CD1c-positive myeloid dendritic cell (primary cell): ENCODE data around the gene GATB.
A peak's percentile ranks its signal among the peaks of the same experiment; 100 is the strongest.

Source experiments
- DNase-seq: peaks from one replicate; pipeline ENCODE4 v3.0.0-alpha.2; 2016; ENCODE audit errors: extremely low spot score

GATB gene, protein sequence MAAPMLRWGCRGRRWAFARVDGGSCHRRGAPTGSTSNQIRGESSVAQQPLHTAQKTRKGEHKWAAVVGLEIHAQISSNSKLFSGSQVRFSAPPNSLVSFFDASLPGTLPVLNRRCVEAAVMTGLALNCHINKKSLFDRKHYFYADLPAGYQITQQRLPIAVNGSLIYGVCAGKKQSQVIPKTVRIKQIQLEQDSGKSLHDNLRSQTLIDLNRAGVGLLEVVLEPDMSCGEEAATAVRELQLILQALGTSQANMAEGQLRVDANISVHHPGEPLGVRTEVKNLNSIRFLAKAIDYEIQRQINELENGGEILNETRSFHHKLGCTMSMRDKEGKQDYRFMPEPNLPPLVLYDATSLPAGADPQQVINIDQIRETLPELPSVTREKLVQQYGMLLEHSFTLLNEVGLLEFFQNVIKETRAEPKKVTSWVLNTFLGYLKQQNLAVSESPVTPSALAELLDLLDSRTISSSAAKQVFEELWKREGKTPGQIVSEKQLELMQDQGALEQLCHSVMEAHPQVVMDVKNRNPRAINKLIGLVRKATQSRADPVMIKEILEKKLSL

DNA sequence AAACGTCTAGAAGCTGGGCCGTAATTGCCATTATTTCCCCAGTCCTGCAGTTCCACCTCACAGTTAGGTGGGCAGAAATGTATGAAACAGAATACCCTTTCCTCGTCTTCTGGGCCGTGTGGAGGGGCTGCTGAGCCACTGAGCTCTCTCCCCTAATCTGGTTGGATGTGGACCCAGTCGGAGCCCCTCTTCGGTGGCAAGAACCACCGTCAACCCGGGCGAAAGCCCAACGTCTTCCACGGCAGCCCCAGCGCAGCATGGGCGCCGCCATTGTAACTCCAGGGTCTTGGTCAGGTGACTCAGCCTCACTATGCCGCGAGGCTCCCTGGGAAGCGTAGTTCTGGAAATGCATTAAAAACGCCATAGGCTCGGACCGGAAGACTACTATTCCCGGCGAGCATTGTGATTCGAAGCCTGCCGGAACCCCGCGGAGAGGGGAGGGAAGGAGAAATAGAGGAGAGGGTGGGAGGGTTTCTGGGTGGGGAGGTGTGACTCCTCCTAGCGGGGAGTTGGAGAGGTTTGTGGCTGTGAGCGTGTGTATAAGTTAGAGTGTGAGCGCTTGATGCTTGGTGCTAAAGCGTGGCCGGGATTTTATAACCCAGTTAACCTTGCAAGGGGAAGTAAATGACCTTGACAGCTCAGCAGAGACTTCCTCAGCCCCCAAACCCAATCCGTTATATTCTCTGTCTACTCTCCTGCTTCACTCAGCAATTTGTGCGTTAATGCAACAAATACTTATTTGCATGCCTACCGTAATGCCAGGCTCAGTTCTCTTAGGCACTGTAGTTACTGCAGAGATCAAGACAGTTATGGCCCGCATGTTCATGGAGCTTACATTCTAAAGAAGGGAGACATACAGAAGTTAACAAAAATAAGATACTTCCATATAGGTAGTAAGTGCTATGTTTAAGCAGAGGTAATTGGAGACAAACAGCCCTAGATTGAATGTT, at the start of gene GATB:
TSS of gene GATB (minus strand) at position 296 of the 950 bp plus-strand sequence. CDS start at position 271, 25 bp downstream.
- peak; percentile 97 for DNase-seq

DNA sequence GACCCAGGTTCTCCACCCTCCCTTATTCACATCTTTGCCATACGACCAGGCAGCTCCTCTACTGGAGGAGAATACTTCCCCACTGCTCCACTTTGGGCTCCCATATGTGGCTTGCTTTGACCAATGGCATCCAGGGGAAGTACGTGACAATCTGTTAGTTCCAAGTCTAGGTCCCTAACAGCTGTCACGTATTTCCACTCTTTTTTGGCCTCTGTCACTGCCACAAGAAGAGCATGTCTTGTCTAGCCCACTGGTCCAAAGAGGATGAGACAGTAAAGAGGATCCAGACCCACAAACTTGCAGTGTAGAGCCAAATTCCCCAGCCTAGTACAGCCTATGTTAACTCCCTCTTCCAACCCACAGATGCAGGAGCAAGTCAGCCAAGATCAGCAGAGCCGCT, 49.7 kb upstream of the GATB start:
- DNase-seq: no peak

DNA sequence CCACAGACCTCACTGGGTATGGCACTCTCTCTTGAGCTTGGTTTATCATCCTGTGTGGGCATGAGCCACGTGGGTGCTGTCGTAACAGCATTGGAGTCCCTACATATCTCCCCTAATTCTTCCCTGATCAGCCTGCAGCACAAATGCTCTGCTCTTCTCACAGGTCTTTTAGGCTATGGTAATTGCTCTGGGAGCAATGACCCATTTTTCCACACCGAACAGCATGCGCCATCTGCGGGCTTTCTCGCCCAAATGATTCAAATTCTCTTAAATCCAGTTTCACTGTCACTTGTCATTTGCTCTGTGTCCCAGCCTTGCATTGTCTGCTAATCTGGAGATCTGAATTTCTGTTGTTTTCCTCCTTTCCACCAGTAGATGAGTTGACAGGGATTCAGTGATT, 48.9 kb upstream of the GATB start:
- DNase-seq: no peak

DNA sequence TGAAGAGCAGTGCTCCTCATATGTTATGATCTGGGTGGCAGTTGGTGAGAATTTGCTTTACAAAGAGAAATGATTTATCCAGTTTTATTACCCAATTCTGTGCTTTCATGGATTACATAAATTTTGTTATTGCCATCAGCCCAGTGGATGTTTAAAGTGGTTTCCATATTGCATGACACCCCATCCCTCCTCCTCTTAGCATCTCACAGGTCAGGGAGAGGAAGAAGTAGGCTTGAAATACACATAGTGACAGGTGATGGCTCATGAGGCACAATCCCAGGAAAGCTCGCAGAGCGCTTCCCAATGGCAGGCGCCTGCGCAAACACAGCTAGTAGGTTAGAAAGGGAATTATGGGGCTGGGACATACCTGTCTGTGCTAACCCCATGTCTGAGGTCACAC, 47.7 kb upstream of the GATB start:
- no peak for DNase-seq

DNA sequence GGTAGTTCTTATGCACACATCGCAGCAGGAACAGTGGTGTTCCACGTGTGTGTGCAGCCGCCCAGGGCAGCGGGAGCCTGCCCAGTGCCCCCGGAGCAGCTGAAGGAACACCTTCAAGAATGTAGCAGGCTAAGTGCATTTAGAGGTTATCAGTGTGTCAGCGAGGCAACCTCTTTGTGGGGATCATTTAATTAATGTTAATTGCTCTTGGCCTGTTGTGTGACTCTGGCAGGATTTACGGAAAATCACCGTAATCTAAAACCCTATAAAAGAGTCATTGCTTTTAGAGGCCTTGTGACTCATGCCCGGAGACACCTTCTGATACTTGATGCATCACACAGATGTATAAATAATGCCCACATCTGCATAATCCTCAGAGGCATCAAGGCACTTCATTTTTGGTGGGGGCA, 47.3 kb upstream of the GATB start:
- no peak for DNase-seq

DNA sequence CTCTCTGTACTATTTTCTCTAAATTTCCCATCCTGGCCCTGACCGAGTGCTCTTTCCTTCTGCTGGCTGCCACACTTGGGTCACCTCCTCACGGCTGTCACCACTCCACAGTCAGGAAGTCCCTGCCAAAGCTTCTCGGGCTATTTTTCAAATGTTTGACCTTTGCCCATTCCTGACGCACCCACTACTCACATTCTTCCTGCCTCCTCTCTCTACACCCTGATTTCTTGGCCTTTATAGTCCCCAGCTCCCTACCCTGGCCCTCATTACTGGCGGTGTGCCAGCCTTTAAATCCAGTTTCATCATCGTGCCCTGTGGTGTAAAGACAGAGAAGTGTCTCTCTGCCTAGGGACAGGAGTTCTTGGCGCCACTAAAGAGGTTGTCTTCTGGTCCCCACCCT, 46.4 kb upstream of the GATB start:
- DNase-seq: no peak

DNA sequence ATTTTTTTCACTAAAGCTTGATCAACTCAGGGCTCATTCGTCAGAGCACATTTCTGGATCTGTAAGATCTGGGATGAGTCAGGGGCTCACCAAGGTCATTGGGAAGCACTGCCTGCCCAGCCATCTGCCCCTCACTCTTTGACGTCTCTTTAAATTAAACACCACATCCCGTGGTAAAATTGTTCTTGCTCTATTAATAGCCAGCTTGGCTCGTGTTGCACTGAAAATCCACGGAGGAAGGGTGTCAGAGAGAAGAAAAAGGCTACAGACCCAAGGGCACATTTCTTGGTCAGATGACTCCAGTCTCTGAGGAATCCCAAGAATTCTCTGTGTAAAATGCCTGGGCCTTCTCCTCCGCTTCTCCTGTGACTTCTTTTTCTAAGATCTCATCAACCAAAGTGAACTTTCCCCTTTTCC, 45.7 kb upstream of the GATB start:
- no peak for DNase-seq

DNA sequence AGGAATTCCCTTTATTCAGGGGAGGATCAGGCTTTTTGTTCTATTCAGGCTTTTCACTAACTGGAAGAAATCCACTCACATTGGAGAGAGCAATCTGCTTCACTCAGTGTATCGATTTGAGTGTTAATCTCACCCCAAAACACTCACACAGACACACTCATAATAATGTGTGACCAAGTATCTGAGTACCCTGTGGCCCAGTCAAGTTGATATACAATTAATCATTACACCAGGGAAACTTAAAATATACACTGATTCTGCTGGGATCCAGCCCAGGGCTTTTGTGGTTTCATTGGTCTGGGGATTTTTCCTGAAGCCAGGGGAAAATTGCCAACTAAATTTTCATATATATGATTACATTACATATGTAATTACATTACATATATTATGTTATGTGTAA, 44.0 kb upstream of the GATB start:
- DNase-seq: no peak

DNA sequence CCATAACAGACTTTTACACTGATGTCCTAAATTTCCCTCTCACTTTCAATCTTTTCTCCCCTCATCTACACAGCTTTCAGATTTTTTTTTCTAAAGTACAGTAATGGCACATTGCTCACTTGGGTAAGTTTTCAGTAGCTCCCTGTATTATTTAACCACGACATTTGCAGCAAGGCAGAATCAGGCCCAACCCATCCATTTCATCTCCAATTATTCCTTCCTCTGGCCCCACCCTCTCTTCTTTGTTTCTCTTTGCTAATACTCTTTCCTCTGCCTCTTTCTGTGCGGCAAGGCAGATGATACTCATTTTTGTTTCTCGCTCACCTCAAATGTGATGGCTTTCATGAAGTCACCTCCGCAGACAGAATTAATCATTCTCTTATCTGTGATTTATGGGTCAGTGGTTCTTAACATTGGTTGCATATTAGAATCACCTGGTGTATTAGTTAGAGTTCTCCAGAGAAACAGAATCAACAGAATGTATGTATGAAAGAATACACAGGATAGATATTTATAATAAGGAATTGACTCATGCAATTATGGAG, 43.4 kb upstream of the GATB start:
- no peak for DNase-seq

DNA sequence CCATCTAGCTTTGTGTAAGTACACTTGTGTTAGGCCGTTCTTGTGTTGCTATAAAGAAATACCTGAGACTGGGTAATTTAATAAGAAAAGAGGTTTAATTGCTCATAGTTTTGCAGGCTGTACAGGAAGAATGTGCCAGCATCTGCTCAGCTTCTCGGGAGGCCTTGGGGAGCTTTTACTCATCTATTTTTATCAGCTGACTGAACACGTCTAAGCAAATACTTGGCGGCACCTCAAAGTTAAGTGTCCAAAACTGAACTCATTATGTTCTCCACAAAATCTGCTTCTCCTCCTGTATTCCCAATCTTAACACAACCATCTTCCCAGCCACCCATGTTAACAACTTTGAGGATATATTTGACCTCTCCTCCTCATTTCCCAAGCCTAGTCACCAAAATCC, 42.4 kb upstream of the GATB start:
- no peak for DNase-seq

DNA sequence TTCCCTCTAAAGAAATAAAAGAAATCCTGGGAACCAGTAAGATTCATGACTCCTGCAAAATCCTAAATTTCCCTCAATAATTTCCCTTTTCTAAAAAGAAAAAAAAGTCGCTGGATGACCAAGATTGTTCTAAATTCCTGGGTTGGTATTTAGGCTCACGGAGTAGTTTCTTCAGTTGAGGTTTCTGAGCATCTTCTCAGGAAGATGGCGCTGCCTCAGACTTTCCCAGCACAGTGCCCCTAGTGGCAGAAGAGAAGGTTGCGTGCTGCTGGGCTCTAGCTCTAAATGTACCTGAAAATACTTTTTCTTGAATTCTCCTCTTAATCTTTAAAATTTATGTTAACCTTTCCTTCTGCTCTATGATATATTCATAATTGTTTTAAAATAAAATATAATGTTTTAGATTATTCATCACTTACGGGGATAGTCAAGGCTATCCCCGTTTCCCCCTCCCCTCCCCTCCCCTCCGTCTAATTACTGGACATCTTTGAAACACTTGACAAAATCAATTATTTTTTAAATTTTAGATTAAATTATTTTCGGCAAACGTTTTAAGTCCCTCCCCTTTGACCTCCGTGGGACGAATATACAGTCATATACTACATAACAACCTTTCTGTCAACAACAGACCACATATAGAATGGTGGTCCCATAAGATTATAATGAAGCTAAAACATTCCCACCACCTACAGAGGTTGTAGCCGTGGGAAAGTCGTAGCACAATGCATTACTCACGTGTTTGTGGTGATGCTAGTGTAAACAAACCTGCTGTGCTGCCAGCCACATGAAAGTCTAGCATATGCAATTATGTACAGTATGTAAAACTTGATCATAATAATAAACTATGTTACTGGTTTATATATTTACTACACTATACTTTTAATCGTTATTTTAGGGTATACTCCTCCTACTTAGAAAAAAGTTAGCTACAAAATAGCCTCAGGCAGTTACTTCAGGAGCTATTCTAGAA, 41.0 kb upstream of the GATB start:
- DNase-seq: peak; percentile 61

DNA sequence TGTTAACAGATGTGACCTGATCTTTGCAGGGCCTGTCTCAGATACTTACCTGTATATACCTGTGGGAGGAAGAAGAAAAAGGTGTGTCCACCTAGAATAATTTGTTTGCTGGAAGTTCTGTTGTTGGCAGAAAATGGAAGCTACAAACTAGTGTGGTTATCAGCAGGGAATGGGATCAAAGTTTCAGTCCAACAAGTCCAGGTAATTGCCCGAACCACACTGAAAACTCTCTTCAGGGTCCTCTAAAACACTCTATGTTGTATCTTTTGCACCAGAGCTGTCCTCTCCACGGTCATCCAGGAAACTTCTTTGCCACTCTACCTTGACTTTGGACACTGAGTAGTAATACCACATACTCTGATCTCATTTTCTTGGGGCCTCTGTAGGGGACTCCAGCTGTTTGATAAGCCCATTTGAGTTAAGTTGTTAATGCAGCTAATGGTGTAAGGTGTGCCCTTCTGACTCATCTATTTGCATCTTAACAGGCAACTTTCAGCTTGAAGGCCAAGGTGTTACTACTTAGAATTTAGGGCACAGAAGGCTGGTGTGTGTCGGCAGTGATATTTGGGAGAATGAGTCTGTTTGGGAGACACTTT, 38.7 kb upstream of the GATB start:
- DNase-seq: no peak

DNA sequence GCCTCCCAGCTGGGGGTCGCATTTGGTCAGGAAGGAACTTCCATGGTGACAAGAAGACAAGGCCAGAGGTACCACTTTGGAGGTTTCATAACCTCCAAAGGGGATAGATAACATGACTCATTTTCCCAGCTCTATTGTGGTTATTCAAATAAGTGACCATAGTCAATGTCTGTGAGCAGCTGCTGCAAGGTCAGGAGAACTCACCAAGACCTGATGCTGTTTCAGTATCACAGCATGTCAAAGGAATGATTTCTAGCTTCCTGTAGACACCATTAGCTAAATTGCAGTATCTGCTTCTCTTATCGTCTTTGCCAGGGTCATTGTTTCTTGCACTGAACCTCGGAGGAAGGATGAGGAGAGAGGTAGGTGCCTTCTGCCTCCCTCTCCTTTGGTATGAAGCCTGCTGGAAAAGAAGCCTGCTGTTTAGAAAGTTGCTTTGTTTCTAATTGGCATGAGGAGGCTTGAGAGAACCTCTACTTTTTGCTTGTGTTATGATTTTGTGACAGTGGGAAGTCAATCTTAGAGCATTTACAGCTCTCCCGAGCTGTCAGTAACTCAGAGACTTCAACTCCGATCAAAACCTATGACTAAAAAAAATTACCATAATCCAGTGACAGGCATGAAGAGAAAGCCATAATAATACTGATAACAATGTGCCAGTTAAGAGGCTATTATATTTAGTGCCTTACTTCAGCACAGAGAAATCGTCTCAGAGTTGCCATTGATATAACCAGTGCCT, 38.0 kb upstream of the GATB start:
- DNase-seq: no peak

DNA sequence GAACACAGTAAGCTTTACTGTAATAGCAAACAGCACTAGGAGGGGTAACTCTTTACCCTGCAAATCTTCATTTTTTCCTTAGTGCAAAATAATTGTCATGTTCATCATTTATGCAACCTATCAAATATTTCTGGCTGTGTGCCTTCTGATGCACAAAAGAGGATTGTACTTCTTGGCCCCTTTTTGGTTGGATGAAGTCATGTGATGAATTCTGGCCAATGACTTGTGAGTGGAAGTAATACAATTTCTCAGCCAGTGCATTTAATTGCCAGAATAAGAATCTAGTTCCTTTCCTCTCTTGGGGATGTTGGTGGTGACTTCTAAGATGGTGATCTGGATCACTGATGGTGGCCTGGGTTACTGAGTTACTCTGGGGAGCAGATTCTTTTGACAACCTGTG, 37.0 kb upstream of the GATB start:
- DNase-seq: no peak

DNA sequence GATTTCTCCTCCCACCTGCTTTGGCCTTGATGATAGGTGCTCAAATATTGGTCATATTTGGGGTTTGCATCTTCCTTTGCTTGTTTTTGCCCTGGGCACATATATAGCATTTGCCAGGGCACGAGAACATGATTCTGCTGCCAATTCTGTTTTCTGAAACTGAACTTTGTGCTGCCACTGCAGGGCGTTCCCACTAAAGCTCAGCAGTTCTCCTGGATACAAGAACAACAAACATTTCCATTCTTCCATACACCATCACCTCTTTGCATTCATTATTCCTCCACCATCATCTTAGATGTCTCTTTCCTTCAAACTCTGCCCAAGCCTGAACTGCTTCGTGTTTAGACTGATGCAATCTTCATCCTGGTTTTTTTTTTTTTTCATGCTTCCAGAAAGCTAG, 36.3 kb upstream of the GATB start:
- no peak for DNase-seq

DNA sequence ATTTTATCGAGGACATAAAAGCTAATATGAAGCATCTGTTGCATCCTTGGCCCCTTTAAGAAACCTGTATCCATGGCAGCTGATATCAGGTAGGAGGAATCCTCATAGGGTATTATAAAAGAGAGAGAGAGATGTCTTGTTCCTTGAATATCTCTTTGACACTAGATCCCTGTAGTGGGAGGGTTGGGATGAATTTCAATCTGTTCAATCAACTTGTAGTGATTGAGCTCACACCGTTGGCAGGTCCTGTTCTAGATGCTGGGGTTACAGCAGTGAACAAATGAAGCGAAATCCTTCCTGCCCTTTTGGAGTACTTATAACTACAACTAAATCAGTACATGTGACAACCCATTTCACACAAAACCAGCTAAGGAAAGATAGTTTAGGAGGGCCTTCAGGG, 35.3 kb upstream of the GATB start:
- DNase-seq: no peak

DNA sequence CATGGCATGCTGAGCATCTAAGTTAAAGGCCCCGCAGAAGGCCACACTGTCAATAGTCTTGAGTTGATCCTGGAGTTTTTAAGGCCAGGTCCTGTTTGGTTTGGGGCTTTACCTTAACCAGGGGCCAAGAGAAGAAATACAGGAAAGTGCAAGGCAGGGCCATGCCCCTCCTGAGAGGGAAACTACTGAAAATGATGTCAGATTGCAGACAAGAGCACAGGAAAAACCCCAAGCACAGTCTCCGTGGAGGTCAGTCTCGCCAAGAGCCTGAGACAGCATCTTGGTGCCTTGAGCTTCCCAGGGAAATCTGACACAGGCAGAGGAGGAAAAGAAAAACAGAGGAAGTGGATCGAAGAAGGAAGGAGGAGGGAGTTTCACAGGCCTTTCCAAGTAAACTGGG, 32.2 kb upstream of the GATB start:
- DNase-seq: no peak

DNA sequence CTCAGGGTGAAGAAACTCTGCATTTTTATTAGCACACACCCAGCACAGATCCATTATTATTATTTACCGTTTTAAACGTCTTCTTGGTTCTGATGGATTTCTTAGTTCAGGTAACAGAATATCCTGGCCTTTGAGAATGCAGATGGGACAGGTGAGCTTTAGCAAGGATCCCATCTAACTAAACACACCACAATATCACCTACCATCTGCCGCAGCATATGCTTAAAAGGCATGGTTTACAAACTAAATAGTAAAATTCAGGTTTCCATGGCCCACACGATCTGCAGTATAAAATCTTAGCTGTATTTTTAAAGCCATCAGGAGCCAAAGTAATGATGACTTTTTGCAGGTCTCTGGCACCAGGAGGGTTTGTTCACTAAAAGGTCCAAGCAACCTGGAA, 31.7 kb upstream of the GATB start:
- DNase-seq: no peak

DNA sequence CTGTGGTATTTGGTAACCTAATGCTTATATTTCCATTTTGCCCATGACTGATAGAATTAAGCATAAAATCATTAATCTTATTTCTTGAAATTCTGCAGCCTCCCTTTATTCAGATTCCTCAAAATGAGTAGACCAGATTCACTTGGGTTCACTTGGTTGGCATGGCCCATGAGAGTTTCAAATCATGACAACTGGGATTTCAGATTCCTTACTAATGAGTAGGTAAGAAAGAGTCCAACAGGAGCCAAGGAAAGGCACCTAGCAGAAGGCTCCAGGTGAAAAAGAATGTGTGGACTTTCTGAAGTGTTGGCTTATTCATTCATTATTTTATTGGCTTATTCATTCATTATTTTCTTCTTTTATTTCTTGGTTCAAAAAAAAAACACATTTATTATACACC, 27.2 kb upstream of the GATB start:
- no peak for DNase-seq

DNA sequence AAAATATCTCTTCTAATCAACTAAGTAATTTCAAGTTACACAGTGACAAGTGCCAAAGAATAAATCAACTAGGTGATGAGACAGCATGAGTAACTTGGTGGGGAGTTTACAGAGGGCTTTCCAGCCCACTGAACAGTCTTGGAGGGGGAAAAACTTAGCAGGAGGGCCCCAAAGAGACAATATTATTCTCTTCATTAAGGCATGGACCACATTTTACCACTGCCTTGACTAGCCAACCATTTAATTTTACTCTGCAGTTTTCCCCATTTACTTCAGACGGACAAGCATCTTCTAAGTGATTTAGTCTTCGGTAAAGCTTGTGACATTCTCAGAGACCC, 25.3 kb upstream of the GATB start:
- DNase-seq: no peak
